Activated CD8-positive, alpha-beta T cell treated with anti-CD3 and anti-CD28 coated beads for 36 hours (primary cell): ENCODE results near the gene TELO2. TPM values are rescaled to one million over a fixed set of nuclear protein-coding genes. Genes with fewer than 3 reads are reported as not detected.

ENCODE experiments used
- ATAC-seq: fragments of 200-7000 bp; cut with Tn5 transposase; one replicate; pipeline ENCODE4 v1.10.0; 2021; ENCODE audit warnings: mild to moderate bottlenecking, moderate library complexity
- CTCF ChIA-PET: fragments of 350-600 bp; sonication (Branson Sonifier 250); formaldehyde crosslinking; loops from one replicate; lab custom pipeline; 2021; ENCODE audit warnings: antibody characterized with exemption; lab: Charles Lee
- POLR2A ChIA-PET: fragments of 350-600 bp; sonication (Branson Sonifier 250); formaldehyde crosslinking; loops from one replicate; lab custom pipeline; 2021; ENCODE audit warnings: antibody characterized with exemption; lab: Charles Lee
- DNase-seq: peaks from one replicate; pipeline ENCODE4 v3.0.0-alpha.2; 2020
- H3K27ac Mint-ChIP-seq: one replicate; pipeline ENCODE4 v1.8.0; 2021; ENCODE audit warnings: mild to moderate bottlenecking, mixed read lengths
- H3K27me3 Mint-ChIP-seq: one replicate; pipeline ENCODE4 v1.8.0; 2021; ENCODE audit warnings: mixed read lengths
- H3K36me3 Mint-ChIP-seq: one replicate; pipeline ENCODE4 v1.8.0; 2021; ENCODE audit warnings: low read depth, mixed read lengths
- H3K4me1 Mint-ChIP-seq: one replicate; pipeline ENCODE4 v1.8.0; 2021; ENCODE audit warnings: low read depth, mixed read lengths
- H3K4me3 Mint-ChIP-seq: one replicate; pipeline ENCODE4 v1.8.0; 2021; ENCODE audit warnings: mild to moderate bottlenecking, moderate library complexity, mixed read lengths
- H3K9me3 Mint-ChIP-seq: one replicate; pipeline ENCODE4 v1.8.0; 2021; ENCODE audit warnings: mixed read lengths
- CTCF ChIP-seq: fragments of 200-600 bp; IDR thresholded peaks from one replicate; pipeline ENCODE4 v1.8.0; 2022; ENCODE audit warnings: antibody characterized with exemption, mild to moderate bottlenecking
- intact Hi-C: fragments of 100-400 bp; cut with micrococcal nuclease; formaldehyde crosslinking; loops from one replicate; pipeline ENCODE4 v1.10.0; 2022
- total RNA-seq, 2 experiments: library from RNA; stranded (reverse); gene quantifications; one replicate each; pipeline ENCODE4 v1.2.3, GENCODE V29; 2021

TELO2 gene
- total RNA-seq, 2 experiments from 2014 or later = 59.1 to 62.1 TPM

- Mint-ChIP-seq H3K9me3 (no peaks in the 10 kb centered on the region), H3K36me3 (no peaks in the 10 kb centered on the region), H3K4me3 (no peak overlapping the region), H3K4me1 (no peaks in the 10 kb centered on the region), H3K27ac (no peak overlapping the region), H3K27me3 (no peaks in the 10 kb centered on the region)
- POLR2A ChIA-PET = interaction anchor here (1.1 kb wide), 1 partner anchor 24 kb away, joined by 3 read pairs; no protein-coding TSS in a partner anchor
- no peak for TF ChIP-seq CTCF
- no peak for ATAC-seq
- intact Hi-C loops = no loop called here
- no peak for DNase-seq
- CTCF ChIA-PET = no interaction called here
Measured at GRCh38 chr16:1445518-1446203, 47.5 kb upstream of the TELO2 start.

DNA sequence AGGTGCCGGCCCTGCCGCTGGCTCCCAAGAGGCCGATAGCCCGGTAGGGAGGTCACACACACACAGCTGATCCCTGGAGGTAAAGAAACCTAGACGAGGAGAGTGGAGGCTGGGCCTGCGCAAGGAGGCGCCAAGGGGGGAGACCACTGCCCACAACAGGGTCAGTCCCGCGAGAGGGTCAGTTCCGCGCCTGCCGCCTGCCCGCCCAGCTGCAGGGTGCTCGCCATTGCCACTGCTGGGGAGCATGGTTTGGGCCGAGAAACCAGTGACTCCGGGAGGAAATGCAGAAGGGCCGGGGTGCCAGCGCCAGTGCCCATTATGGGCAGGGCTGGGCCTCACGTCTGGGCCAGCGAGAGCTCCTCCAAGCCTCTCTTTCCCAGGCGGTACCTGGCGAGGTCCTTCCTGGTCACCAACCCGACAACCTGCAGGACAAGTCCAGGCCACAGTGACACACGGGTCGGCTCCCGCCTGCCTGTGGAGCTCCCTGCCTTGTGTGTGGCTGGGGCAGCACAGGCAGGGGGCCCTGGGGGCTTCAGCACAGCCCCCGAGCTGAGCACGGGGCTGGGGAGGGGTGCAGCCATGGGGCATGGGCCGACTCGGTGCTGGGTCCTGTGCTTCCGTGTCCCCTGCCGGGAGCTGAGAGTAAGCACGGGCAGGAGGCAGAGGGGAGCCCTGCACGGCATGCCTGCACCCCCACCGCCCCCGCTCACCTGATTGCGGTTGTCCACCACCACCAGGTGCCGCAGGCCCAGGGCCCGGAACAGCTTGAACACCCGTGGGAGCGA is 46.7 kb upstream of the TELO2 start:
- DNase-seq (no peak), ATAC-seq (no peak)
- H3K4me3 Mint-ChIP-seq = no peak overlapping the region
- POLR2A ChIA-PET = interaction anchor here (1.1 kb wide), 2 partner anchors 13 to 25 kb away, joined by 3 read pairs; no protein-coding TSS in a partner anchor
- H3K4me1 Mint-ChIP-seq = no peaks in the 10 kb centered on the region
- no peaks in the 10 kb centered on the region for H3K27me3 Mint-ChIP-seq
- H3K9me3 Mint-ChIP-seq = no peaks in the 10 kb centered on the region
- H3K27ac Mint-ChIP-seq = no peak overlapping the region
- no peaks in the 10 kb centered on the region for H3K36me3 Mint-ChIP-seq
- intact Hi-C loops = no loop called here
- CTCF ChIA-PET = no interaction called here
- TF ChIP-seq CTCF = no peak

- H3K36me3 Mint-ChIP-seq = no peaks in the 10 kb centered on the region
- no peak overlapping the region for H3K27ac Mint-ChIP-seq
- H3K27me3 Mint-ChIP-seq = no peaks in the 10 kb centered on the region
- H3K9me3 Mint-ChIP-seq = no peaks in the 10 kb centered on the region
- H3K4me3 Mint-ChIP-seq = no peak overlapping the region
- ChIA-PET CTCF (no interaction called here), POLR2A (no interaction called here)
- ATAC-seq (no peak), DNase-seq (no peak)
- no peaks in the 10 kb centered on the region for H3K4me1 Mint-ChIP-seq
- TF ChIP-seq CTCF = no peak
- intact Hi-C loops = no loop called here
Measured at GRCh38 chr16:1447965-1448364, 45.2 kb upstream of the TELO2 start.

GRCh38 chr16:1448536-1449116 is 44.5 kb upstream of the TELO2 start:
- no peak for TF ChIP-seq CTCF
- Mint-ChIP-seq H3K4me1 (no peaks in the 10 kb centered on the region), H3K9me3 (no peaks in the 10 kb centered on the region), H3K4me3 (no peak overlapping the region), H3K27me3 (no peaks in the 10 kb centered on the region), H3K36me3 (no peaks in the 10 kb centered on the region), H3K27ac (no peak overlapping the region)
- ATAC-seq (no peak), DNase-seq (no peak)
- CTCF ChIA-PET = no interaction called here
- intact Hi-C loops = no loop called here
- POLR2A ChIA-PET = no interaction called here
